CD4-positive, alpha-beta T cell treated with Interleukin-1 beta for 1 hour (primary cell): ENCODE measurements around the gene CCL11.
A peak's percentile ranks its signal among the peaks of the same experiment; 100 is the strongest.
"Not testable (repeated sequence)": the region's sequence is repeated elsewhere in the genome, so short reads cannot be mapped to it uniquely, and the experiment has no call there.

Experiments
- DNase-seq, 2 donors: peaks; one replicate each; pipeline ENCODE4 v3.0.0-alpha.2; 2020 to 2022

Gene CCL11

DNA sequence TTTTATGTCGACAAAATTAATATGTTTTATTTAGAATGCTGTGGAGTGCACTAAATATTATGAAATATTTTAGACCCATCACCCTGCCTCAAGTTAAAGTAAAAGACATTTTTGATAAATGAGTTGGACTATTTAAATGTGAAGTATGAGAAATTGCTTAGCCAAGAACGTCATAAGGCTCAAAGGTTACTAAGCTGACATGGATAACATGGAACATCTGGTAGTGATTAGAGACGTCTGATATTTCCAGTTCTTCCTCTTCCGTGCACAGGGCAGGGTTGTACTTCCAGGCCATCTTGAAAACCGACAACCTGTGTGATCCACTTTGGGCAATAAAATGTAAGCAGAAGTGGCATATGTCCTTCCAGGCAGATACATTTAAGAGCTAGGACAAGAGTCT, 26.5 kb downstream of the CCL11 start:
- no peak for DNase-seq

DNA sequence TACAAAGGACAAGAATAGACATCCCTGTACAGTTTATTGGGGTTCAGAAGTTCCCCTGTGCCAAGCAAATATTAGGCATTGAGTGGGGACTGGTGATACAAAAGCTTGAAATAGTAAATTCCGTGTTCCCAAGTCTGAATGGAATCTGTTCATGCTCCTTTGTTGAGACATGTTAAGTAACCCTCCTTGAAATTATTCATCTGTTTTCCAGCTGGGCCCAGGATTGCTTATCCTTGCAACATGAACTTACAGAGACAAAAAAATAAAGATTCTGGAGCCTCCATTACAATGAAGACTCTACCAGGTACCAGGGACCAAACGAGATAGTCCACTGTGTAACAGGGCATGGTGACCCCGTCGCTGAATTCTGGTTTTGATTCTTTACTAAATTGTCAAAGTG, 27.6 kb downstream of the CCL11 start:
- DNase-seq, result no peak

DNA sequence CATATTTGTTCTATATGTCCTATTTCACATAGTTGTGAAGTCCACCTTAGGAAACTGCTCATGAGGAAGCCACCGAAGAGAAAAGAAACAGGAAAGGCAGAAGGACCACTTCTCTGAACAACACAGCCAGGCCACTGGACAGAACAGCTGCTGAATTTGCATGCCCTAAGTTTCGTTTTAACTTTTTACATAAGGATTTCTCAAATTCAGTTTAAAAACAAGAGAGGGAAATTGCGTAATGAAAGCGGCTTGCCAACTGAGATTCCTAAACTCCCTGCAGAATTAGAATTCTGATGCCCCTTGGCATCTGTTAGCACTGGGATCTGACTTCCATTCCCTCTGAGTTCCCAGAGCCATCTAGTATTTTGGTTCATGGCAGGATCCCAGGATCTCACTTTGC, 28.7 kb downstream of the CCL11 start:
- peak in 1 of 2 donors; percentile 4 for DNase-seq

DNA sequence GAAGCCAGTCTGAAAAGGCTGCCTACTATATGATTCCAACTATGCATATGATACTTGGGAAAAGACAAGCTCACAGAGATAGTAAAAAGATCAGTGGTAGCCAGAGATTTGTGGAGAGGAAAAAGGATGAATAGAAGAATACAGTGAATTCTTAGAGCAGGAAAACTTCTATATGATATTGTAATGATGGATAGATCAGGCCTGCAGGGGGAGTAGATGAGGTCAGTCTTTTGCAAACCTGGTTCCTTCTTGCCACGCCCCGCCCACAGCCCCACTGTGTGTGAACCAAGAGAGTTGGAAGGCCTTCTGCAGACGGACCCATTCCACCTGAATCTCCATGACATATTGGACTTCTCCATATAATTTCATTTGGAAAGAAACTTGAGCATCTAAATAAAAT, 32.9 kb downstream of the CCL11 start:
- peak in 1 of 2 donors; percentile 7 for DNase-seq

DNA sequence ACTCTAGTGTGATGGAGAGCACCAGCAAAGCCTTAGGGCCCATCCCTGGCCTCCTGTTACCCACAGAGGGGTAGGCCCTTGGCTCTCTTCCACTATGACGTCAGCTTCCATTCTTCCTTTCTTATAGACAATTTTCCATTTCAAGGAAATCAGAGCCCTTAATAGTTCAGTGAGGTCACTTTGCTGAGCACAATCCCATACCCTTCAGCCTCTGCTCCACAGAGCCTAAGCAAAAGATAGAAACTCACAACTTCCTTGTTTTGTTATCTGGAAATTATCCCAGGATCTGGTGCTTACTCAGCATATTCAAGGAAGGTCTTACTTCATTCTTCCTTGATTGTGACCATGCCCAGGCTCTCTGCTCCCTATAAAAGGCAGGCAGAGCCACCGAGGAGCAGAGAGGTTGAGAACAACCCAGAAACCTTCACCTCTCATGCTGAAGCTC, 33.5 kb downstream of the CCL11 start, which contains the start of gene CCL8:
Gene CCL8, plus strand, starts transcription at position 397 of the 445 bp plus-strand sequence. CDS start 67 bp downstream, outside the sequence.
- DNase-seq, result no peak

DNA sequence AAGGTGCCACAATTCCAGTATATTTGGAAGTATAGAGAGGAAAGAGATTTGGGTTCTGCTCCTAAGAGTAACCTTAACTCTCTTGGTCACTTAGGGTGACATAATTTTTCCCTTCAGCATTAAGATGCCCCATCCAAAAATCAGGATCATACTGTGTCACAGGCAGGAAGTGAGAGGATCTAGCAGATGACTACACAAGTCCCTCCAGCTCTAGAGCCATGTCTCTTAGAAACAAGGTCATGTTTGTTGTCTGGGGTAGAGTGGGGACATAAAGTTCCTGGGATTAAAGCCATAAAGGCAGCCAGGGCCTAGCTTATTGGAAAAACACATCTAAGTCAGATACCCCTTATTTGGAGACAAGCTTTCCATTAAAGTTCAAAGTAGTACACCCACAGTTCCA, 36.4 kb downstream of the CCL11 start:
- no peak for DNase-seq

DNA sequence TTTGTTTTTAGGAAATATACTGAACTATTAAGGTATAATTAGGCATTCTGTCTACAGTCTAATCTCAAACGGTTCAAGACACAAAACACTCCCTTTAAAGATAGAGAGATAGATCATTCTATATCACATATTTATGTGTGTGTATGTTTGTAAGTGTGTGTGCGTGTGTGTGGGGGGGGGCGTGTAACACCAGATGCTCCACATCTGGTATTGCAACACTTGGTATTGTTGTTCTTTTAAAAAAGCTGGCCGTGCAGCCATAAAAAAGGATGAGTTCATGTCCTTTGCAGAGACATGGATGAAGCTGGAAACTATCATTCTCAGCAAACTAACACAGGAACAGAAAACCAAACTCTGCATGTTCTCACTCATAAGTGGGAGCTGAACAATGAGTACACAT, 42.0 kb downstream of the CCL11 start:
- DNase-seq, result not testable (repeated sequence)

DNA sequence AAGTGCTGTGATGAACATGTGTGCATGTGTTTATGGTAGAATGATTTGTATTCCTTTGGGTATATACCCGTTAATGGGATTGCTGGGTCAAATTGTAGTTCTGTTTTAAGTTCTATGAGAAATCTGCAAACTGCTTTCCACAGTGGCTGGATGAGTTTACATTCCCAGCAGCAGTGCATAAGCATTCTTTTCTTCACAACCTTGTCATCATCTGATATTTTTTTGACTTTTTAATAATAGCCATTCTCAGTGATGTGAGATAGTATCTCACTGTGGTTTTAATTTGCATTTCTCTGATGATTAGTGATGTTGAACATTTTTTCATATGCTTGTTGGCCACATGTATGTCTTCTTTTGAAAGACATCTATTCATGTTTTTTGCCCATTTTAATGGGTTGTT, 52.2 kb downstream of the CCL11 start:
- DNase-seq, result no peak
